Suppressor macrophage treated with lipopolysaccharide for 1 hour (primary cell): ENCODE results near the gene MYRF.

ENCODE experiments used
- DNase-seq, 3 donors: peaks; one replicate each; pipeline ENCODE4 v3.0.0-alpha.2; 2020 to 2022

Gene MYRF

DNA sequence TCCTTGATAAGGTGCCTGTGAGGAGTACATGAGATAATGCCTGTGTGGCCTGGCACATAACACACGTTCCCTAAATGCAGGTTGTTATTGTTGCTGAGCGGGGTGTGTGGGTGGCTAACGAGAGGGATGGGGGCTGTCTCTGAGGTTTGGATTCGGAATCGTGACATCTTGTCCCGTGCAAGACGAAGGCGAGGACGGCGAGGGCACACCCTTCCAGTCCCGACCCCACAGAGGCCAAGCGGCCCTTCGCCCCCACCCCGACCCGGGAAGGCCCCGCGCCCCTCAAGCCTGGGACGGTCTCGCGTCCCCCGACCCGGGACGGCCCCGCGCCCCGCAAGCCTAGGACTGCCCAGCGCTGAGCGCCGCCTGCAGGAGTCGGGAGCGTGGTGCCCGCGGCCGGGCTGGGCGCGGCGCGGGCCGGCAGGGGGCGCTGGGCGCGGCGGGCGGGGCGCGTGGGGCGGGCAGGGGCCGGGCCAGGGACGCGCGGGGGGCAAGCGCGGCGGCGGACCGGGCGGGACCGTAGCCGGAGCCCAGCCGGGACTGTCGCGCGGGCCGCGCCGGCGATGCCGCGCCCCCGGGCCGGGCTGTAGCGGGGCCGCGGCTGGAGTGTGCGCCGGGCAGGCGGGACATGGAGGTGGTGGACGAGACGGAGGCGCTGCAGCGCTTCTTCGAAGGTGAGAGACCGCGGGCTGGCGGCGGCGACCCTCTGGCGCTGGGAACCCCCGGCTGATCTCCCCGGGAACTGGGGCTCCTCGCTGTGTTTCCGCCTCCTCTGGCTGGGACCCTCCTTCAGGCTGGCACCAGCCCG, at the start of gene MYRF:
TSS of gene MYRF (plus strand) at position 520 of the 808 bp plus-strand sequence. CDS start at position 629, 109 bp downstream.
- DNase-seq = peak; percentile 68 to 90 (median 77)

DNA sequence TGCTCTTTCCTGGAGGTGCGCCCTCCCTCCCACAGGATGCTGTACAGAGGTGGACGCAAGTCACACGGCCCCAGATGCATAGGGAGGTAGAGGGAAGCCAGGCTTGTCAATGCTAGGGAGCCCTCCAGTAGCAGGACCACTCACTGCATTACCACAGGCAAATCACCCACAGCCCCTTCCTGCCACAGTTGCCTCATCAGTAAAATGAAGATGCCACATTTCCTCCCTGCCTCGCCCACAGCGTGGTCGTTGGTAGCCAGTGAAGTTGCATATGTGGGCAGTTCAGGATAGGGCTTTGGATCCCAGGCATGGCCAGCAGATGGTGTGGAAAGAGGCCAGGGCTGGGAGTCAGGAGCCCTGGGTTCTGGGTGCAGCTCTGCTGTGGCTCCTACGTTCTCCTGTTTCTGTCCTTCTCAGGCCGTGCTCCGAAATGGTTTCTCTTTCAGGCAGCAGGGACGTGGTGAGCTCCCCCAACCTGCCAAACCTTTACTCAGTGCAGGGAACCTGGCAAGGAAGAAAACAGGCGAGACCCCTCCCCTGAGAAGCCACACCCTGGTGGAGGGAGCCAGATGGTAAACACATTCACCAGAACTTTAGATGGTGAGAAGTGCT, 49.6 kb upstream of the MYRF start:
- DNase-seq = peak; percentile 49 to 53 (median 51)

DNA sequence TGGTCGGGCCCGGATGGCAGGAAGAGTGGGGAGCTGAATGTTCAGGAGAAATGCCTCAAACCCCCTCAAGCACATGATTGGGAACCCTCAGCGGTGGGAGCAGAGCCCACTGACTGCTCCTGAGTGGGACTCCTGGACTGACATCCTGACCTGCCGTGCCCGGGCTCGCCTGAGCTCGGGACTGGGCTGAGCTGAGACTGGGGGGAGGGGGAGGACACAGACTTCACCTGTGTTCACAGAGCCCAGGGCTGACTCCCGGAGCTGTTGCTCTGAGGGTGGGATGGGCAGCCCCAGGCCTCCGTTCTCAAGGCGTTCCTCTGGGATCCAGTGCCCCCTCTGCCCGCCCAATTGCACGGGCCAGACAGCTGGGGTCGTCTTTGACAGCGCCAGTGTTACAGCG, 47.6 kb upstream of the MYRF start:
- DNase-seq = no peak

DNA sequence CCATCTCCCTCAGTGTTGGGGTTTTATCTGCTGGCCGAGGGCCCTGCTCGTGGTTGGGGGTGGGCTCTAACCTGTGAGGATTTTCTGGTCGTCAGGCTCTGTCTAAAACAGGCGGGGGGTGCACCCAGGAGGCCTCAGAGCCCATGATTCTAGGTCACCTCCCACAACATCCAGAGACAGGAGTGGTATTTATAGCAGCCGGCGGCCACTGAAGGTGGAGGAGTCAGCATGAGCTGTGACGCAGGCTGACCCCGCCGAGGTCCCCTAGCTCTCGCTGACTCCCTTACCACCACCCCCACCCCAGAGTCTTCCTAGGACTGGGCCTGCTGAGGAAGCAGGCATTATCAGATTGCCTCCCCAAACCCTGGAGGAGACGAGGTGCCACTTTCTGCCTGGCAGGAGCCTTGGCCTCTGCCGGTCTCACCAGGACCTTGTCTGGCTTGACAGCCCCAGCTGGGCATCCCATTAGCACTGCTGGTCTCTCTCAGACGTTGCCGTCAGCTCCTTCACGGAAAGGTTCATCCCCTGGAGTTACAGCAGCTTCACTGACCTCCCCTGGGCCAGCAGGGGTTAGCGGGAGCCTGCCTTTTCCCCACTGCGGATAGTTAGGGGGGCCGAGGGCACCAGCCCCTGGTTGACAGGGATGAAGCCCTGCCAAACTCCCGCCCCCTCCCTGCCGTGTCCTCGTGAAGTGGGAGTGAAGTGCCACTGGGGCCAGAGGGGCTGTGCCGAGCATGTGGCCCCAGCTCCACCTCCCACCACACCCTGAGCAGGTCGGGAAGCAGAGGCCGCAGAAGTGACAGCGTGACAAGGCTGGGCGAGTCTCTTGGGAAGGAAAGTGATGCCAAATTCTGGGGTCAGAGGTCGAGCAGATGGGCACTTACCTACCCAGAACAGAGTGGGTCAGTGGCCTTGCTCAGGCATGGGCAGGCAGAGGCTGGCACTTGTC, 45.7 kb upstream of the MYRF start:
- DNase-seq = no peak

DNA sequence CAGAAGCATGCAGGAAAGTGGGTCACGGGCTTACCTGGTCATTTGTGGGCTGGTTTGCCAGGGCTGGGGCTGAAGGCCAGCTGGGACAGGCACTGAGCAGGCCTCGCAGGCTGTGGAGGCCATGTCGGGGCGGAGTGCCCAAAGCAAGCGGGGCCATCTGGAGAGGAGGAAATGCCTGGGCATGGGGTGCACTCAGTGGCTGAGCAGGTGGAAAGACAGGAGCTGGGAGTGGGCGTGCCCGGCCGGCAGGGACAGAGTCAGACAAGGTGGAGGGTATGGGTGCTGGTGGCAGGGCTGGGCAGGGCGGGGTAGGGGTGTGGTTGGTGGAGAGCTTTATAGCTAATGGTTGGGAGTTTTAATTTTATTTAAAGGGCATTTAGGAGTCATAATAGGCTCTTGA, 44.9 kb upstream of the MYRF start:
- no peak for DNase-seq

DNA sequence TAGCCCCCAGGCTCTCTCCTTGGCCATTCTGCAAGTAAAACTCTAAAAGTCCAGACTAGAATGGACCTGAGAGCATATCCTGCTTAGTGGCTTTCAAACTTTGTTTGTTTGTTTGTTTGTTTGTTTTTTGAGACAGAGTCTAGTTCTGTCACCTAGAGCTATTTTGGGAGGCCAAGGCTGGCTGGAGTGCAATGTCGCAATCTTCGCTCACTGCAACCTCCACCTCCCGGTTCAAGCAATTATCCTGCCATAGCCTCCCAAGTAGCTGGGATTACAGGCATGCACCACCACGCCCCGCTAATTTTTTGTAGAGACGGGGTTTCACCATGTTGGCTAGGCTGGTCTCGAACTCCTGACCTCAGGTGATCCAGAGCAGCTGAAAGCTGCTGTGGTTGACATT, 43.3 kb upstream of the MYRF start:
- DNase-seq = no peak

DNA sequence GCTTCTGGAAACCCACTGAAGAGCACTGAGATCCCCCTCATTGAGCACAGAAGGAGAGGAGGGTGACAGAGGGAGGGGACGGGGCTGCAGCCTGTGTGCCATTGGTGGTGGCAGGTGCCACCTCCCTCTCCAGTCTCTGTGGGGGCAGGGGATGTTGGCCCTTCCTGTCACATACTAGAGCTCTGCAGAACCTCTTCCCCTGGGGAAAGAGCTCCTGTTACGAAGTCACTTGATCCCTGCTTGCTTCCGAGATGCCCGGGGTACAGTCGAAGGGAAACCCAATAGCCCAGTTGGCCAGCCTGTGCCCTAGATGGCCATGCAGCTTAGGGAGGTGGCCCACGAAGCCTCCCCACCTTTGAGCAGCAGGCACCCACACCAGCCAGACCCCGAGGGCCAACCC, 42.9 kb upstream of the MYRF start:
- no peak for DNase-seq

DNA sequence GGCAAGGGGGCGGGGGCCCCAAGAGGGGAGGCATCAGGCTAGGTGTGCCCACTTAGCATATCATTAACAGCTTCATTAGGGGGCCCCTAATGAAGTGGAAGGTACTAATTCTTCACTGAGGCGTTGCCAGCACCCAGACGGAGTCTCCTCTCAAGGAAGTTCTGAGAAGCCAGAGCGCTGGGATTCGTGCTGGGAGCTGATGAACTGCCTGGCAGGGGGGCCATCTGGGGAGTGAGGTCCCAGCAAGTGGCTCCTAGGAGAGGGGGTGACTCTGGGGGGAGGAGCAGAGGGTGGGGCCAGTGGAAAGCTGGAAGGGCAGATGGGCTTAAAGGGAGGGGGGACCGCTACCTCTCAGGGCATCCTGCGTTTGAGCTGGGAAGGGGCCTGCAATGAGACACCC, 42.4 kb upstream of the MYRF start:
- no peak for DNase-seq

DNA sequence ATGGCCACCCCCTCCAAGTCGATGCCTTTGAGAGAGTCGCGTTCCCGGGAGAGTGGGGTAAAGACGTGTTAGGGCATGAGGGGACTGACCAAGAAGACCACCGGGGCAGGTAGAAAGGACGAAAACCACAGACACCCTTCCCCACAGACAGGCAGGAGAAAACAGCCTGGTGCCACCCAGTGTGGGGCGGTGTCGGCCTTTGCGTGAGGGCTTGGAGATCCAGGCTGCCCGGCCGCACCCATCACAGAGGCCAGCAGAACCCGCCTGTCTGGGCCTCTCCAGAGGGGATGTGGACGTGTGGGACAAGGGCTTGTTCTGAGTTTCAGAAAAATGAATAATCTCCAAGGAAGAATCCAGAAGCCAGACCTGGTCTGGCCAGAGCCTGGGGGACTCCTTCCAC, 41.4 kb upstream of the MYRF start:
- no peak for DNase-seq

DNA sequence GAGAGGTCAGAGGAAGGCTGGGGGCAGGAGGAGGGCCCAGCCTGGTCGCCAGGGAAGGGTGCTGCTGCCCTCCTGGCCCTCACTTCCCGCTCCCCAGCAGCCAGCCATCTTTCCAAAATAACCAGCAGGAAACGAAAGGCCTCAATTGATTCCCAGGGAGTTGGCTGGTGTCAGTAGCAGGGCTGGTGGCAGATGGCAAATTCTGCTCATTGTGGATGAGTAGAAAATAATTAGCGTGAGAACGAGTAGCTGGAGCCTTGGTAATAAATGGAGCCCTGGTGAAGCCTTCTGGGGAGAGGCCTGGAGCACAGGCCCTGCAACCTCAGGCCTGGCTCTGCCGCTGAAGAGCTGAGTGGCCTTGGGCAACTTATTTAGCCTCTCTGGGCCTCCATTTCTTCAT, 40.9 kb upstream of the MYRF start:
- DNase-seq = no peak

DNA sequence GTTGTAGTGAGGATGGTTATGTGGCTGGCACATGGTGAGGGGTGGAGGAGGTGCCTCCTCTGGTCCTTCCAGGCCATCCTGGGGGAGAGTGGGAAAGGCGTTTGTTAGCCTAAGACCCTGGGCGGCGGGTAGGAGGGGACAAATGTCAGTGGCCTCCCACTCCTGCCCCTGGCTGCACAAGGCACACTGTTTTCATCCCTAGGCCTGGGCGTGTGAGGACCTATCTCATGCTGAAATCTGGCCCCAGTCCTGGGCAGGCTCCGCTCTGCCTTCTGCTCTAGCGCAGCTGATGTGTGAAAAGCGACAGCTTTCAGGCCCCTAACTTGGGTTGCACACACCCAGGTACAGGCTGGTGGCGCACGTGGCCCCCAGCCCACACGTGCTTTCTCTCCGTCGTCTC, 40.1 kb upstream of the MYRF start:
- DNase-seq = no peak

DNA sequence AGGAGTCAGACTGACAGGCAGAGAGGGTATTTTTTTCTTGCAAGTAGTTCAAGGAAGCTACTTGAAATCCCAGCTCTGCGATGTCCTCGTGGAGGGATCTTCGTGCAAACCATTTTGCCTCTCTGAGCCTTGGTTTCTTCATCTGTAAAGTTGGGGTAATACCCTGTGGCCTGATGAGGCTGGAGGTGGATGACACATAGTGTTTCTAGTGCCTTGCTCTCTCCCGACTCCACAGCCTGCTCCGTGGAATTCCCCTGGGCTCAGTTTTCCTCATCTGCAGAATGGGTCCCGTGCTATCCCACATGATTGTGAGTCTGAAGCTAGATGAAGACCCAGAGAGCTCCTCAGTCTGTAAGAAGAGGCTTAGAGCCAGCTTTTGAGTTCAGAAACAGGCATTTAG, 39.6 kb upstream of the MYRF start:
- peak; percentile 61 to 70 (median 63) for DNase-seq

DNA sequence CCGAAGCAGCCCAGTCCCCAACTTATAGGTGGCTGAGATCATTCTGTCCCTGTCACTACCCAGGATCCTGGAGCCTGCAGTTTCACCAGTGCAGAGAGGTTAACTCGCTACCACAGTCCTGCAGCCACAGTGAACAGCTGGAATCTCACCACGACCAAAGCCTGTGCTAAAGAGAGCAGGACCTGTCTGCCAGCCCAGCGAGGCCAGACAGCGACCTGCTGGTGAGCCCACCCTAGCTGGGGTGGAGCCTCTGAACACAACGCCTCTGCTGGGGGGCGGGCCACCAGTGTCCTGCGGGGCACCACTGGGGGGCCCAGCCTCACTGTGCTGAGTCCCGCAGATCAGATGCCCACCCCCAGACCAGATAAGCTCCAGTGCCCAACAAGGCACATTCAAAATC, 39.0 kb upstream of the MYRF start:
- no peak for DNase-seq

DNA sequence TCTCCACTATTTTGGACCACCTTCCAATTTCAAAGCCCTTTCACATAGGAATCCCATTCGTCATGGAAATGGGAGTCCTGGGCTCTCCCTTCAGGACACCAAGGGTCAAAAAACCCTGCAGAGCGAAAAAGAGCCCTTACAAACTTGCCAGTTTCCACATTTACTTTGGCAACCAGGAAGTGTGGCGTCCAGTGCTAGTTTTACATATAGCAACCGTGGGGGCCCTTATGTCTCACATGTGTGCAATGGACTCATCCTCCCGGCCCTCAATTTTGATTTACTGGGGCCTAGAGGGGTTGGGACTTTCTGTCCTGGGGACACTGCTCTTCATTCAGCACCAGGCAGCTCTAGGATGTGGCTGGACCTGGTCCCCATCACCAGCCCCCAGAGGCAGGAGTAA, 38.5 kb upstream of the MYRF start:
- DNase-seq = peak; percentile 41 to 56 (median 47)

DNA sequence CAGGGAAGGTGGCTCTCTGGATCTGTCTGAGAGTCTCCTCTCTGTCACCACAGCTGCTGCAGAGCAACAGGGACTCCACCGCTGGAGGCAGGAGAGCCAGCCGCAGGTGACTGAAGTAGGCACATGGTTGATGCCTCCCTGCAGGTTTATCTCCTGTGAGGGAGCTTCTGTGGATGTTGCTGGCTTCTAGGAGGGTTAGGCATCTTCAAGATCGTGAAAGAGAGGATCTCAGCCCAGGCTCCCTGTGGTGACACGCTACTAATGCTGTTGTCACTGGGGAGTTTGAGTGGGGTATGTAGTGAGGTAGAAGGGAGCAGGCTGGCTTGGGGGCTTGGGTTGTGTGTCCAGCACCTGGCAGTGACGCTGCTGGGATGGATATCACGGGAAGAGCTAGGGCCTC, 38.1 kb upstream of the MYRF start:
- DNase-seq = no peak

DNA sequence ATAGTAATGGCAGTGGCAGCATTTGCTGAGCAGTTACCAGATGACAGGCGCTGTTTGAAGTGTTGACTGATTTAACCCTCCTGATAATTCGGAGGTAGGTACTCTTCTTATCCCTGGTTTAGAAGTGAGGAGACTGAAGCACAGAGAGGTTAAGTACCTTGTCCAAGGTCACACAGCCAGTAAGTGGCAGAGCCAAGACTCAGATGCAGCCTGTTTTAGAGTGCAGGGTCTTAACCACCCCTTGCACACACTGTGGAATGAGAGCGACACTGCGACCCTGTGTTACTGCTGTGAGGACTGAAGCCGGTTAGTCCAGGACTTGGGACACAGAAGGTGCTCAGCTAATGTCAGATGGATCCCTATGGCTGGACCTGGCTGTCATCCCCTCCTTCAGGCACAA, 37.5 kb upstream of the MYRF start:
- no peak for DNase-seq

DNA sequence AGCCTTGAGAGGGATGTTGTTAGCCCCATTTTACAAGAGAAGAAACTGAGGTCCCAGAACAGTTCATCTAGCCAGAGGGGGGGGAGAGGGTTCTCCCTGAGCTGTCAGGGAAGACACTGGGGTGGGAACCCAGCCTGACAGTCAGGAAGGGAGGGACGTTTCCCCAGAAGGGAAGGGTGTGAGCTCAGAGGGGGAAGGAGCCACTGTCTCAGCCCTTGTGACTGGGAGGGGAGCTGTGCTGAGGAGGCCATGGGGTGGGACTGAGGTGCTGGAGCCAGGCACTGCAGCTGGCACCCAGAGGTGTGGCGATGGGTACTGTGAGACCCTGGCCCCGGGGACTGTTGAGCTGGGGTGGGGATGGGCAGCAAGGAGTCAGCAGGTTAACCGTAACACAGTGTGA, 36.6 kb upstream of the MYRF start:
- DNase-seq = peak; percentile 62 to 82 (median 66)

DNA sequence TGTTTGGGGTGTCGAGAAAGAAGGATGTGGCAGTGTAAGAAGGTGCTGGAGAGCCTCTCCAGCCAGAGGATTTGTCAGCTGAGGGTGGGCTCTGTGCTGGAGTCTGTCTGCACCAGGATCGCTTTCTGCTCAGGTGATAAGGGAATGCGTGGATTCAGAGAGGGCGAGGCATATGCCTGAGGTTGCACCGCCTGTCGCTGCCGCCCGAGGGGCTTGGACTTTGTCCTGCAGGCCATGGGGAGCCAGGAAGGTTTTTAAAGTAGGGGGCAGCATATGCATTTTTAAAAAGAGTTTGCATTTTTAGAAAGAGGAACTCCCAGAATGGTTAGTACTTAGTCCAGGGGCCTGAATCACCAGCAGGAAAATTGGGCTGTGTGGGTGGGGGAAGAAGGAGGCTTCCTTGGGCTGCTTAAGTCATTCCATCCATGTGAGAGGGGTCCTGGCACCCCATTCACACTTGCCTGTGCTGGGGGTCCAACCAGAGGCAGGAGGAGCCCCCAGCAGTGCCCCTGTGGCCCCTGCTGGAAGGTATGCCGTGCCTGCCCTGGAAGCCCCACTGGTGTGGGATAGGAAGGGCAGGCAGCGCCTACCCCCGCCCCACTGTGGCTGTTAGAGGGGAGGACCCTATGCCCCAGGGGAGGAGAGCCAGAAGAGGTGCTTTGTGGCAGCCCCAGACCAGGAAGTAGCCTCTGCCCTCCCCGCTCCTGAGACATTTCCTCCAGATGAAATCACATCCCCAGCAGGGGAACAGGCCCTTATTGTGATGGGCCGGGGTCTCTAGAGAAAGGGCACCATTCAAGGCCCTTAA, 35.8 kb upstream of the MYRF start:
- peak; percentile 91 to 92 (median 91) for DNase-seq

DNA sequence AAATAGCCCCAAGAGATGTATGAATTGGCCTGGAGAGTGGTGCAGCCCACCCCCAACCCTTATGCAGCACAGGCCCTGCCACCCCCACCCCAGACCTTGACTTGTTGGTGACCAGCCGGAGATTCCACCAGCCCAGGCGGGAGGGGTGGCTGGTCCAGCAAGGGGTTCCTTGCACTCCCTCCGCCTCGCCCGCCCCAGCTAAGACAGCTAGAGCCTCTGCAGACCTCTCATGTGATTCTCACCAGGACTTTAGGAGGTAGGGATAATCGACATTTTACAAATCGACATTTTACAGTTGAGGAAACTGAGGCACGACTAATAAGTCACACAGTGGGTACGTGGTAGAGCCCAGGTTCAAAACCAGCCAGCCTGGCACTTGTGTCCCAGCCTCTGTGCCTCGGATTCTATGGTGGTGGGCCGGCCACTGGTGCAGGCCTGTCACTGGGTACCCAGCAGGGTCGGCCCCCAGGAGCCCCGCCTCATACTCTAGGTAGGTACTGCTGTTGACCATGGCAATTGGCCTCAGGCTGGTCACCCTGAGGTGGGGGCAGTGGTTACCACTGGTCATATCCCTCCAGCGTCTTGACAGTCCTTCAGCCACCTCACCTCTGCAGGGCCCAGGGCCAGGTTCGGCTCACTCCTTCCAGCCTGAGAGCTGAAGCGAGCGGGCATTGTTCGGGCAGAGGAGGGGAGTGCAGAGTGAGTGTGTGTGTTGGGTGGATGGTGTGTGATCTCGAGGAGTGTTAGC, 35.0 kb upstream of the MYRF start:
- no peak for DNase-seq

DNA sequence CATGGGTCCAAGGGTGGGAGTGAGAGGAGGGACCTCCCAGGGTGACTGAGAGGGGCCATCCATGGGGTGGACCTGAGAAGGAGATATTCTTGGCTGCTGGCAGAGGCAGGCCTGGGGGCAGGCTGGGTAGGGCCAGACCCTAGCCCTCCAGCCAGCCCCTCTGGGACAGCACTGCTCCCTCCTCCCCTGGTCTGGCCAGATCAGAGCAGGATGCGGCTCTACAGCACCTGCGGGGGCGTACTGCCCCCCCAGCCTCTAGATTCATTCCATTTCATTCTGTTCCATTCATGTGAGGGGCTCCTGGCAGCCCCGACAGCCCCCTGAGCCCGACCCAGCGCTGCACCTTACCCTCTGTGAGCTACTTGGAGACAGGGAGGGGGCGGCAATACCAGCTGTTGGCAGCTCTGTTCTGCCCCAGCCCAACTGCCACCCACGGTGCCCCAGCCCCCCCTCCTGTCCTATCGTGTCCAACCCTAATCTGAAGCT, 34.3 kb upstream of the MYRF start:
- DNase-seq = no peak

DNA sequence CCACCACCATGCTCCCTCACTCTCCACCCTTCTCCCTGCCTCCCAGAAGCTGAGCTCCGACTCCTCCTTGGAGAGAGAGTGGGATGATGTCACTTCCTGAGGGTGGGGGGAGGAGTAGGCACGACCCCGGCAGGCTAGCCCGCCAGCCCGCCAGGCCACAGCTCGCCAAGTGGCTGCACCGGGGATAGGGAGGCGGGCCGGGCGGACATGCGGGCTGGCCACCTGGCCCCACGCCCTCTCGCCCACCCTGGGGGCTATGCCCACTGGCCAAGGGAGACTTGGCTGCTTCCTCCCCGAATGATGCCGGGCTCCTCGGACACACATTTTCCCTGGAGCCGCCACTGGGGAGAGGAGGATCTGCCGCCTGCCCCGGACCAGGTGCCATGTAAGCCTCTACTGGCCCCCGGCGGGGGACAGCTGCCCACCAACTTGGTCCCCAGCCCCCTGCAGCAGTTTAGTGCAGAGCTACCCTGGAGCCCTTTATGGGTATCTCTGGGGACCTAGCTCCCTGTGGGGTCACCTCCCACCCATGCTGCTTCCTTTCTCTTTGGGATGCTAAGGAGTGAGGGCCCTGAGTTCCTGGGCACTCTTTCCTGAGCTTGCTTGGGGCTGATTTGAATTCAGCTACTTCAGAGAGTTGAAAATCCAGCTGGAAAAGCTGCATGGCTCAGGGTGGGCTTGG, 33.7 kb upstream of the MYRF start:
- no peak for DNase-seq
